Stimulated activated CD4-positive, alpha-beta T cell treated with anti-CD3 and anti-CD28 coated beads, Interleukin-1b, Interleukin-23, amount 100 ng/mL, for 24 hours (primary cell): ENCODE data around the gene PIK3AP1.

Experiments used
- DNase-seq, 4 experiments: peaks; one replicate each; pipeline ENCODE4 v3.0.0-alpha.2; 2020; ENCODE audit warnings: low read depth in 4 of 4, low spot score in 1 of 4

Gene PIK3AP1

DNA sequence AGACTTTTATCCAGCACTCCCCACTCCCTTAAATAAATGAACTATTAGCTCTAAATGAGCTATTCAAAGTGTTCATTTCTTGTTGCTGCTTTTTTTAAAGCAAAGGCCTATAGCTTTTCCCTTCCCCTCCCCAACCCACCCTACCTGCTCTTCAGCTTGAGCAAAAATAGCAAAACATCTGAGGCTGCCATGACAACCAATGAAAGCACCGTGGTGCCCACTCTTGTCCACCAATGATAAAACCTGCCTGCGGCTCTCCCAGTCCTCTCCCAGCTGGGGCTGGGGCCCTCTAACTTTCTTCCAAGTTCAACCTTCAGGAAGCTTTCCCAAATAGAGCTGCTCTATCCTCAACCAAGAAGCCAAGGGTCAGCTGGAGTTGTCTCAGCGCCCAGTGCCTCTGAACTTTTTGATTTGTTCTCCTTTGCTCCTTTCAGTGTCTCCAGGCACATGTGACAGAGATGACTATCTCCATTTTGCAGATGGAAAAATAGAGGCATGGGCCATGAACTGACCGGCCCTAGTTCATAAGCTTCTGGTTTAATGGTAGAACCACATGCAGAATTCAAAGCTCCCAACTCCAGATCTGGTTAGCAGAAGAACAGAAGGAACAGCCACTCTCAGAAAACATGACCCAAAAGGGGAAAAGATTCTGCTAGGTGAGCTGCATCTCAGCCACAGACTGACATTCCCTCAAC, 47.7 kb downstream of the PIK3AP1 start:
- no peak for DNase-seq

- DNase-seq = no peak
Measured at GRCh38 chr10:96671211-96671890, 49.0 kb downstream of the PIK3AP1 start.

DNA sequence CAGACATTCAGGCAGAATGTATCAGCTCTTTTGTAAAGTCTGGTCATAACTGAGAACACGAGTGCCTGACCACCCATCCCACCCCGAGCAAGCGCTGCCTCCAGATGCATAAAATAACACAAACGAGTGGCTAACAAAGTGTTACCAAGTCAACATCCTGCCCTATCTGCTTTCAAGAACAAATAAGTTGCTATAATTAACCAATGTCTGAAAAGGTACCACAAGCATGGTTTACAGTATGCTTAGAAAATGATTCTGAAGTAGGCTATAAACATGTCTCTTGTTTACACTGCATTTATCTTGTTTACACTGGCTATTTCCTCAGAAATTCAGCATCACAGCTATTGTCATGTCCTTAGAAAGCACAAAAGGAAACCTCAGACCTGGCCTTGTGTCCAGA, 49.5 kb downstream of the PIK3AP1 start:
- no peak for DNase-seq

DNA sequence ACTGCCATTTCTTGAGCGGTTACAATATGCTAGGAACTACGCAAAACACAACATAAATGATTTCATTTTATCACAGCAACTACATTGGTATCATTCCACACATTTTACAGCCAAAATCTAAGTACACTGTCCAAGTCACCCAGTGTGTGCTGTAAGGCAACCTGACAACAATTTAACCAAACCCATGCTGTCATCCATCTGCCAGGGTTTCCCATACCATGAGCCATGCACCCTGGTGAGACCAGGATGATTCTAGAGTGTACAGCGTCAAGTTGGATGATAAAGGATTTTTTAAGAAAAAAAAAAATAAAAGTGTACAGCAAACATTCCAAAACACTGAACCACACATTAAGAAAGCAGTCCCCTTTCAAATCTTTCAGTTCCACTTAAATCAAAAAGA, 52.9 kb downstream of the PIK3AP1 start:
- DNase-seq = no peak

DNA sequence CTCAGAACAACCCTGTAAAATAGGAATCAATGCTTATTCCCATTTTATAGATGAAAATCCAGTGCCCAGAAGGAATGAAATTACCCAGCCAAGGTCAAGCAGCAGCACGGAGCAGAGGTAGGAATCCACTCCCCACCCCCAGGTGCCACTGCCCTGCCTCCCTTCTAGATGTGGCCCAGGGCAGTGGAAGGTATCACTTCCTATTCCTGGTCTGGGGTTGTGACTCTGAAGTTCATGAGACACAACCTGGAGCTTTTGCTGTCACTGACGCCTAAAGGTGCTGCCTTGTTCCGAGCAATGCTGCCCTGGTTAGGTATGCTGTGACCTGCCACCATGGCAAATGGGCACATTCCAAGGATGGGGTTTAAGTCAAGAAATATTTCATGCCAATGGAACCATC, 53.6 kb downstream of the PIK3AP1 start:
- no peak for DNase-seq

DNA sequence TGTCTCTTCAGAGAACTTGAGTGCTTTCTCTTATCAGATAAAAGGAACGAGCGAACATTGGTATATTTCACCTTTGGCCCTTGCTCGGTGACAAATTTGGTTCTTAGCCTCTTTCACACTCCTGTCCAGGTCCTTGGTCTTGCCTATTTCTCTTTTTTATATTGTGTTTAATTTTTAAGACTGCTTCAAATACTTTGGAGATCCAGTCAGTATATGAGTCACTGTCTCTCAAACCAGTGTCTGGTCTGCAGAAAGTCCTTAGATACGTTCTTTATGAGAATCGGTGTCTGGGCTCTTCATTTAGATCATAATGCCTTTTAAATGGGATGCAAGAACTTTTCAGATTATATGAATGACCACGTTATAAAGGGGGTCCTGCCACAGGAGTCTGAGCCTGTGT, 55.0 kb downstream of the PIK3AP1 start:
- DNase-seq = no peak

GRCh38 chr10:96664563-96664962, 55.8 kb downstream of the PIK3AP1 start:
- no peak for DNase-seq

DNA sequence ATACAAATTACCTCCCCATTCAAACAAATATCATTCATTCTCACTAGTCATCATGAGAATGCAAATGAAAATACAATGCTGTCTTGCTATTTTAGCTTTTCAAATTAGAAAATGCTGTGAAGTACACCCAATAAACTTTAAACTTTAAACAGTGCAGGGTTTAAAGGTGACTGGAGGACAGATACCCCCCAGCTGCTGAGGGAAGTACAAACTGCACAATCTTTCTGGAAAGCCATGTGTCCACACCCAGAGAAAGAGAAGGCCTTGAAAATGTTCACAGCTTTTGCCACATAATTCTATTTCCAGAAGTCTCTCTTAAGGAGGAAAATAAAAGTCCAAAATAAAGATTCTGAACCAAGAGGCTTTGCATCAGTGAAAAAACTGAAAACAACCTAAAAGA, 56.5 kb downstream of the PIK3AP1 start:
- no peak for DNase-seq

DNA sequence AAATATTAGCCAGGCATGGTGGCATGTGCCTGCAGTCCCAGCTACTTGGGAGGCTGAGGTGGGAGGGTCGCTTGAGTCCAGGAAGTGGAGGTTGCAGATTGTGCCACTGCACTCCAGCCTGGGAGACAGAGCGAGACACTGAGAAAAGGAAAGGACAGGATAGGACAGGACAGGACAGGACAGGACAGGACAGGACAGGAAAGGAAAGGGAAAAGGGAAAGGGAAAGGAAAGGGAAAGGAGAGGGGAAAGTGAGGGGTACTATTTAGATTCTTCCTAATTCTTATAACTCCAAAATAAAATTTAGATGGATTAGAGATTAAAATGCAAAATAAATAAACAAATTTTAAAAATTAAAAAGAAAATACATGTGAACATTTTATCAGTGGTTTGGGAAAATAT, 58.7 kb downstream of the PIK3AP1 start:
- no peak for DNase-seq

GRCh38 chr10:96660297-96660696, 60.0 kb downstream of the PIK3AP1 start:
- DNase-seq = no peak

DNA sequence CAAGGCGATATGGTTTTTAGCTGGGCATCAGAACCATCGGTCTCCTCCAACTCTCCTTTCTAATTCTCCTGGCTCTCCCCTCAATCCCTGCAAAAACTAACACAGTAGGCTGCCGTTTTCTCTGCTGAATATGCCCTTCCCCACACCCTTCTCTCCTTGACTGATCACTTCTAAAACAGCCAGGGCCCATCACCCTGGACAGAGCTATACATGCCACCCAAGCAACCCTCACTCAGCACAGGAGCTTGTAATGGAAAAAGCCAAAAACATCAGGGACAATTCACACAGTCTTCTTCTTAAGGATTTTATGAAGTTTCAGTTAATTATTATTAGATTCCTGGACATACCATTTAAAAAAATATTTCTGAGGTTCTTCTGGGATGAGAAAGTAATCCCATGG, 61.5 kb downstream of the PIK3AP1 start:
- DNase-seq = no peak

GRCh38 chr10:96657385-96657784, 62.9 kb downstream of the PIK3AP1 start:
- no peak for DNase-seq

DNA sequence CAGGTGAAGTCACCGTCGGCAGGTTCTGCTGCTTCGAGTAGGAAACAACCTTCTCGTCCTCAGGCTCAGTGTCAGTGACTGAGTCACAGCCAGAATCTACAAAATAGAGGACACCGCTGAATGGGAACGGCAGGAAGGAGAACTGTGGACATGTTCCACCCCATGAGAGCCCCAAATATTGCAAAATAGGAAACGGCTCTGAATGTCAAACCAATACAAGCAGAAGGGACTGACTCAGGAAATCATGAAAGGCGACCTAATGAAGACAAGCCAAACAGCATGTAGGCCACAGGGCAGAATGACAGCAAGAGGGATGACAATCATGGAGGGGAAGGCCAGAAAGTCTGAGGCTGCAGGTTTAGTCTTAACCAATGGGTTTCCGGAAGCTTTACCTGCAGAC, 63.5 kb downstream of the PIK3AP1 start:
- no peak for DNase-seq

GRCh38 chr10:96656198-96656577, 64.1 kb downstream of the PIK3AP1 start:
- no peak for DNase-seq

DNA sequence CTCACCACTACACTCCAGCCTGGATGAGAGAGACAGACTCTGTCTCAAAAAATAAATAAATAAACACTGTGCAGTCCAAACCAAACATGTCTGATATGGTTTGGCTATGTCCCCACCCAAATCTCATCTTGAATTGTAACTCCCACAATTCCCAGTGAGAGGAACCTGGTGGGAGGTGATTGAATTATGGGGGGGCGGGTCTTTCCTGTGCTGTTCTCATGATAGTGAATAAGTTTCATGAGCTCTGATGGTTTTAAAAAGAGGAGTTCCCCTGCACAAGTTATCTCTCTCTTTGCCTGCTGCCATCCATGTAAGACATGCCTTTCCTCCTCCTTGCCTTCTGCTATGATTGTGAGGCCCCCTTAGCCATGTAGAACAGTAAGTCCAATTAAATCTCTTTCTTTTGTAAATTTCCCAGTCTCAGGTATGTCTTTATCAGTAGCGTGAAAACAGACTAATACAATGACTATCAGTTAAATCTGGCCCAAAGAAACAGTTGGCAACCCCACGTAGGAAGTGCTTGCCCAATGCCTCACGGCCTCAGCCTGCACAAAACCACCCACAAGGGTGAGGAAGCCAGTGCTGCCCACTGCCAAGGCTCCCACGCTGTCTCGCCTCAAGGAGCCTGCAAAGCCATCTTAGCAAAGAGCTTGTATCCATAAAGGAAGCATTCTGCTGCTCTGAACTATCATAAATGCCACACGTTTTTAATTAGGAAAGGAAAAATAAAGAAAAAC, 64.7 kb downstream of the PIK3AP1 start:
- DNase-seq = no peak

- no peak for DNase-seq
Measured at GRCh38 chr10:96651998-96652431, 68.3 kb downstream of the PIK3AP1 start.

DNA sequence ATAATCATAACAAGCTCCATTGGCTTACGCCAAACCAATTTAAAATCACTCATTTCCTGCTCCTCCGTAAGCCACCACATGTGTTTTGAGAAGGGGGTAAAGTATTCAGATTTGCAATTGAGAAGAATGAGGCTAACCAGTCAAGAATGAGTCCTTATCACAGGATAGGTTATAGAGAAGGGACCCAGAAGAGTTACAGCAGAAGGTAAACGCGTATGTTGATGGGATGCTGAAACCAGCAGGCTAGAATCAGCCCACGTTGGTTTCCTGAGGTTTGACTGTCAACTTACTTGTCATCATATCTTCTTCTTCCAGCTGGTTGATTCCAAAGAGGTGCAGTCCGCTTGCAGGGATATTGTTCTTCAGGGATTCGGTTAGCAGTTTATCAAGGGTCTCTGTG, 69.4 kb downstream of the PIK3AP1 start:
- no peak for DNase-seq

GRCh38 chr10:96648297-96648696, 72.0 kb downstream of the PIK3AP1 start:
- no peak for DNase-seq

GRCh38 chr10:96647466-96647865, 72.8 kb downstream of the PIK3AP1 start:
- DNase-seq = no peak

DNA sequence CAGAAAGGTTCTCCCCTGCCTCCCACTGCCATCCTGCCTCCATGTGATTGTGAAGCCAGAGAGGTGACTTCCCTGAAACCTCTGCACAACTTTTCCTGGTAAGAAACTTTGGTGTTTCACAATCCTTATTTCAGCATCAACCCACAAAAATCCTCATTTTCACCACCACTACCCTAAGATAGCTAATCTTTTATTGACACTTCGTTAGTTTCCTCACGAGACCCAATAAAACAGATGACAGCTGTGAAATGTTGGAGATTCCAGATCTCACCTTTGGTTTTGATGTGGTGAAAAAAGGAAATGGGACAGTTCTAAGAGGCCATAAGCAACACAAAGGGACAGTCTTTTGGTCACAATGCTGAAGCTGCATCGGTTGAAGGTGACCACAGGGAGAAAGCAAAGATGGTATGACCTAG, 73.6 kb downstream of the PIK3AP1 start:
- DNase-seq = no peak

DNA sequence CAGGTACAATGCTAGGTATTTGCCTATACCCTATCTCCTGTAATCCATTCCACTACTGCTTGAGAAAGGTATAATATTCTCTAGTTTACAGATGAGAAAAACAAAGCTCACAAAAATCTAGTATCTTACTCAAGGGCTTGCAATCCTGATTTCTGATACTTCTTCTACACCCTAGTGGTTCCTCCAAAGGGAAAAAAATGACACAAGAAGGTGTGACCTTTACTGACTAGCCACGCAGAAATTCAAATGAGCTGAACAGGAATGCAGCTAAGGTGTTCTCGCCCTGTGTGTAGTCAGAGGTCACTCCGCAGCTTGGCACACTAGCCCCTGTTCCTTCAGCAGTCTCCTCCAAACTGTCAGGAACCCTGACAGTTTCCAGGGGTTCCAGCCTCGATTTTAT, 74.0 kb downstream of the PIK3AP1 start:
- DNase-seq = no peak

- no peak for DNase-seq
Measured at GRCh38 chr10:96645191-96645721, 75.1 kb downstream of the PIK3AP1 start.
